GM19324 (cell line): Measurements from ENCODE around the gene MDFIC.

Source experiments
- ATAC-seq: cut with Tn5 transposase; IDR thresholded peaks from one replicate; pipeline ENCODE4 v1.9.1; 2021; ENCODE audit warnings: mild to moderate bottlenecking, moderate library complexity; ENCODE audit not compliant: unreplicated experiment, low FRiP score

Gene MDFIC

GRCh38 chr7:114924038-114924712, 2.3 kb downstream of the MDFIC start:
- ATAC-seq: no peak

GRCh38 chr7:114925434-114925833, 3.5 kb downstream of the MDFIC start:
- ATAC-seq: no peak

DNA sequence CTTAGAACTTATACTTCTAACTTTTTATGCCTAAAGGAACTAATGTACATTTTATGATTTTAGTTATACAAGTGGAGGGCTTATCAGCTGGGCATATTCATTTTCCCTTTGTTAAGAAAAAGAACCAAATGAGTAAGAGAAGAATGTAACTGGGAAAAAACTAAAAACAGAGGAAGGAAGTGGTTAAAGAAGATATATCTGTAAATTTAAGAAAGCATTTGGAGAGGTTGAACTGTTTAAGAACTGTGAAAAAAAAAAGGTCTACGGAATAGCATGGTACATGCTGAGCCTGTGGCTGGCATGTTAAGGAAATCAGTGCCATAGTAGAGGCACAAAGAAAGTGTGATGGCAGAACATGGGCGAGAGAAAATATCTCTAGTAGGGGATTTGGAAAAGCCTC, 6.2 kb downstream of the MDFIC start:
- no peak for ATAC-seq

DNA sequence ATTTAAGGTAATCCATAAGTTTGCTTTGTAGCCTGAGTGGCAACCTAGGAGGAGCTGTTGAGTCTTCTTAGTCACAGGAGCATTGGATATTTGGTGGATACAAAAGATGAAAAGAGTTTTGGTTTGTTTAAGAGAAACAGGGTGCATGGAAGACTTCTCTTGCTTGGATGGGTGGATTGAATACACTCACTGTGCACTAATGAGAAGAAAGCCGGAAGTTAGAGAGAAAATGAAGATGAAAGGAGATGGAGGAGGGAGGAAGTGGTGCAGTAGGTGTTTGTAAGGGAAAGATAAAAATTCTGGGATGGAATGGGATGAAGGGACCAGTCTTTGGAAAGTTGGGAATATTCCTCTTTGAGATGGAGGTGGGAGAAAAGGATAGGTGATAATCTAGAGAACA, 7.7 kb downstream of the MDFIC start:
- ATAC-seq: no peak

DNA sequence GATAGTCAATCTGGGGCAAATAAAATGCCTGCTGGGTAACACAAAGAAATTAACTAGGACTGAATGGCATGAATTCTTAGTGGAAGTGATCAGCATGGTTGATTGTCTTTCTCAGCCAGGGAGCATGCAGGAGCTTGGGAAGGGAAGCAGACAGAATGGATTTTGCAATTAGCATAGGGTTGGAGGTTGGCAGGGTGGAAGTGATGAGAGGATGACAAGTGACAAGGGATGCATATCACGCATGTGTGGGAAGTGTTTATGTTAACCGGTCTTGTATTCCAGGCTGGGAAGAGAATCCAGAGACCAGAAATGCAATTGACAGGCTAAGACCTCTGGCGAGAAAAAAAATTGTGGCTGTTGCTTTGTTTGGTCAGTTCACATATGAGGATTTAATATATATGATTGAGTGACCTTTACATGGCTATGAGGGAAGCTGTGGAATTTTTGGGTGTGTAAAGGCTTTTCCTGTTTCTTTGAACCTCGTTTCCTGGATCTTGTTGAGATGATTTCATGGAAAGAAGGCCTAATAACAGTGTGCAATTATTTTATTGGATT, 8.3 kb downstream of the MDFIC start:
- no peak for ATAC-seq

- peak; percentile 53 for ATAC-seq
Measured at GRCh38 chr7:114930829-114931655, 9.1 kb downstream of the MDFIC start.

GRCh38 chr7:114931656-114932011, 9.7 kb downstream of the MDFIC start:
- peak; percentile 93 for ATAC-seq

DNA sequence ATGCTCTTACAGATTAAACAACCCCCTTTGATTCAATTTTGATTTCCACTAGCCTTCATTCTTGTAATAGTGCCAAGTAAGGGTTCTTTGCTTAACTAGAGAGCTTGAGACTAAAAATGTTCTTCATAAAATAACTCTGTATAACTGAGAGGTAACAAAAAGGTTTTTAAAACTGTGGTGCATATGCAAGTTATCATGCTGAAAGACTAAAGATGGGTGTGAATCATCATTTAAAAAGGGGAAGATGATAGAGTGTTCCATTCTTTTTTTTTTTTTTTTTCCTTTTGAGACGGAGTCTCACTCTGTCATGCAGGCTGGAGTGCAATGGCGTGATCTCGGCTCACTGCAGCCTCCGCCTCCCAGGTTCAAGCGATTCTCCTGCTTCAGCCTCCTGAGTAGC, 11.1 kb downstream of the MDFIC start:
- ATAC-seq: no peak

DNA sequence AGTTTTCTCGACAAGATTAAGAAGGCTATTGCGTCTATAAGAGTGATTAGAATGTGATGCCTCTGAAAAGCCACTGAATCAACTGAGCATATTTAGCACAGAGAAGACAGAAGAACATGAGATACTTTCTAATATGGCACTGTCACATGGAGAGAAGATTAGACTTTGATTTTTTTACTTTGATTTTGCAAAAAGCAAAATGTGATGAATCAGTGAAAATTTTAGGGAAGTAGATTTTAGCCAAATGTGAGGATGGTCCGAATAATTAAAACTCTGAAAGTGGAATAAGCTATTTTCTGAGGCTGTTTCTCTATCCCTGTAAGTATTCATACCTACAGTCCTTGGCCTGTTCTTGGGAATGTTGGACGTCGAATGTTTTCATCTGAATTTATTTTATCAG, 11.8 kb downstream of the MDFIC start:
- no peak for ATAC-seq

DNA sequence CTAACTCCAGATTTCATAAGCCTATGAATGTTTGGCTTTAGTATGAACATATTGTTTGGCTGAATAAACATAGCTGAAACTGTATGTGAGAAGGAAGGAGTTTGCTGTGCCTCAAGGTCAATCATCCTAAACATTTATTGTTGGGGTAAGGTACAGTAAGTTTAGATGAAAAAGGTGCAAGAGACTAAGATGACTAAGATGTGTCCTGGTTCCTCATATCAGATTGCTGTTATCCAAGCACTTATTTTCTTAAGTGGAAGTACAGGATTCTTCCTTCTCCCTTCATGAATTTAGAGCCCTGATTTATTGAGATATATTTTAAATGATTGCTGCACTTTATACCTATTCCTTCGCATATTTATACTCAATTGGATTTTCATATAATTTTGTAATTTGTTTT, 12.2 kb downstream of the MDFIC start:
- ATAC-seq: no peak

GRCh38 chr7:114934713-114935112, 12.8 kb downstream of the MDFIC start:
- no peak for ATAC-seq

GRCh38 chr7:114936471-114936870, 14.6 kb downstream of the MDFIC start:
- ATAC-seq: no peak

DNA sequence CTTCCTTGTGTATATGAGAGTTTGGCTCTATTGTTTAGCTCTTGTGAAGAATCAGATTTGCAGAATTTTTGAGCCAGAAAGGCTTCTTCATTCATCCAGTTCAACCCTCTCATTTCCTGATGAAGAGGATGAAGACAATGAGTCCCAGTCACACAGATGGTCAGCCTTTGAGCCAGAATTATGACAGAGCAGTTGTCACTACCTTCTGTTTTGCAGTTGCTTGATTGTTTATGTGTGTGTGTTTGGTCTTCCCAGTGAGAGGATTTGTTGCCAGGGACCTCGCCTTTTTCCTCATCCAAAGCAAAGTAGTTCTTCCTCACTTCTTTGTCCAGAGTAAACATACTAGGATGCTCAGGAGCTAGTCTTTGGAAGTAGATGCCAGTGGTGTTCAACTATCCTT, 15.6 kb downstream of the MDFIC start:
- ATAC-seq: no peak

- ATAC-seq: no peak
Measured at GRCh38 chr7:114938785-114939184, 16.9 kb downstream of the MDFIC start.

- no peak for ATAC-seq
Measured at GRCh38 chr7:114939484-114940097, 17.7 kb downstream of the MDFIC start.

GRCh38 chr7:114940220-114940619, 18.3 kb downstream of the MDFIC start:
- ATAC-seq: no peak

DNA sequence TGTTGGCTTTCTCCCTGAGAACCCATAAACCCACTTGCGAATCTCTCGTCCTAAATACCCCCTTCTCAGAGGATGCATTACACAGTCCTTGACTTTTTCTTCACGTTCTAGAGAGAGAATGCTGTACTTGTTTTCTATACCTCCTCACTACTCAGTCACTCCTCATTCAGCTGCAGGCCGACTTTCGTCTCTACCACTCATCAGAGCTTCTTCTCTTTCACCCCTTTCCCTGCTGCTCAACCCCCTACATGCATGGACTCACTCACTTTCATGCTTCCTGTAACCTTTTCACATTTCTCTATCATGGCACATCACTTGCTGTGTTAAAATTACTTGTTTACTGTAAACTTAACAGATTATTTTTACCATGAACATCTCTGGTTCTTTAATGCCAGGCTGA, 19.8 kb downstream of the MDFIC start:
- no peak for ATAC-seq

- no peak for ATAC-seq
Measured at GRCh38 chr7:114942446-114943175, 20.7 kb downstream of the MDFIC start.

DNA sequence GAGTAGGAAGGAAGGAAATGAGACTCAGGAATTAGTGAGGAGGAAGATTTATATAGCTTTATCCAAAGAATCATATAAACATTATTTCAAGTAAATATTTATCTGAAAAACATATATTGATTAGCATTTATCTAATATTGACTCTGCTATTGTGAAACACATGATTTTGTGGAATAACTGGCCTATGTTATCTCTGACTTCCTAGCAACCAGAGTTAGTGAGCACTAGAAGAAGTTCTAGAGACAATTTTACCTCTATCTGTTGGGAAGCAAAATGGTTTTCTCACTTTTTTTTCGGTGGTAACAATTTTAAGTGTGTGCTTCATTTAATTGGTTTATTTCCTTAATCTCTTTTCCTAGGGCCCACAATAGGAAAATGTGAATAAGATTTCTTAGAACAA, 21.6 kb downstream of the MDFIC start:
- ATAC-seq: no peak

DNA sequence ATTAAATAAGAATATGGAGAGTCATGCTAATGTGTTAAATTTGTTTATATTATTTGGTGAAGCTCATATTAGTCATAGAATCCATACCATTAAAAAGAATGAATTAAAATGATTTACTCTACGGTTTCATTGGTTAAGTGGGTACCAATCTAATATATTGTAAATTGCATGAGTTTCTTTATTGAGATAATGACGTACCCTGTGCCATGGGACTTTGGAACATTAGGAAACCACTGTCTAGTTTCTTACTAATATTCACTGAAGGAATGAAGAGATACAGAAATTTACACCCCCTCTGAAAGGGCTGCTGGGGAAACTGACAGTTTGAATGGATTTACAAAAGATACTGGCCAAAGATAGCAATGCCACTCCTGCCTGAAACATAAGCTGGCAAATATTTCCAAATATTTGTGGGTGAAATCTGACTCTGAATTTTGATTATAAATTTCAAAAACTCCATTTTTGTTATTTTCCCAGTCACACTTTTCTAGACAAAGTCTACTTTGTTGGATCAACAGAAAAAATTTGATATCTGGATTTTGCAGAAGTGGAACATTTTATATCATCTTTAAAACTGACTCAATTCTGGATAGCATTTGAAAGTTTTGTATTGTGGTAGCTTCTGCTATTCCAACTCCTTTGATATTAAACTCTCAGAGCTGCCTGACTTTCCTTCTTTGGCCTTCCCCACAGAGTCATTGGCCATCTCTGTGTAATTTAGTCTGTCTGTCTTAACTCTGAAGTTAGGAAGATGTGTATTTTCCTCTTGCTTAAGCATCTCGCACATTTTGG, 22.3 kb downstream of the MDFIC start:
- no peak for ATAC-seq
